Fibroblast of skin of abdomen (primary cell): ENCODE data around the gene SLC9A4.
A peak's percentile ranks its signal among the peaks of the same experiment; 100 is the strongest.

ENCODE experiments used
- DNase-seq: peaks from one replicate; pipeline ENCODE4 v3.0.0-alpha.2; 2013

The SLC9A4 gene

DNA sequence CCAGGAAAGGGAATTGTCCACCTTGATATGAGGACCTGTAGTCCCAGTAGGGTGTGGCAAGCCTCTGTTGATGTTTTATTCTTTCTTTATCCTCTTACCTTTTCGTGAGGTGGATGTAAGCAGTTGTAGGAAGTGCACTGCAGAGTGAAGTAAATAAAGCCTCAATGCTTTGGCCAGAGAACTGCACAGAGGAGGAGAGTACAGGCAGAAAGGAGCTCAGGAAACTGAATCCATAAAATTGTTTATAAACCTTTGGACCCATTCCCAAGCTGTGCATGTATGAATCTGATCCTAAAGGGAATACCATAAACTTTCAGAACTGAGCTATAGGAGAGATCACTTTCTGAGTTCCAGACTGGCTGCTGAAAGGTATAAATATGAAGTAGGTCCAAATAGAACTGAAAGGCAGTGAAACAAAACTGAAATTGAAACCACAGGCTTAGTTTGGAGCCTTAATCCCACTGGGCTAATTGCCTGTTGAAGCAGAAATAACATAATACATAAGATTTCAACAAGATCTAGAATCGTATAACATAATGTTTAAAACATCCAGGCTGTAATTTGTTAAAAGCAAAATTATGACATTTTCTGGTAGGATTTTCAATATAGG, 17.9 kb upstream of the SLC9A4 start:
- no peak for DNase-seq

DNA sequence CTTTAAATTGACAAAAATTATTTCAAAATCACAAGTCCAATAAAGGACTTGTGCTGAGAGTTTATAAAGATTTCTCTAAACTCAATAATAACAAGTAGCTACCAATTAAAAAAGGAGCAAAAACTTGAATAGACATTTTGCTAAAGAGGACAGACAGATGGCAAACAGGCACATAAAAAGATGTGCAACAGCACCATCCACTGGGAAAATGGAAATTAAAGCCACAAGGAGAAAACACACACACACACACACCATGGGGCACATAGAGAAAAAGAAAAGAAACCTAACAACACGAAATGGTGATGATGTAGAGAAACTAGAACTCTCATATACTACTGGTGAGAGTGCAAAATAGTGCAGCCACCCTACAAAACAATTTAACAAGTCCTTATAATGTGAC, 12.6 kb upstream of the SLC9A4 start:
- DNase-seq = no peak

DNA sequence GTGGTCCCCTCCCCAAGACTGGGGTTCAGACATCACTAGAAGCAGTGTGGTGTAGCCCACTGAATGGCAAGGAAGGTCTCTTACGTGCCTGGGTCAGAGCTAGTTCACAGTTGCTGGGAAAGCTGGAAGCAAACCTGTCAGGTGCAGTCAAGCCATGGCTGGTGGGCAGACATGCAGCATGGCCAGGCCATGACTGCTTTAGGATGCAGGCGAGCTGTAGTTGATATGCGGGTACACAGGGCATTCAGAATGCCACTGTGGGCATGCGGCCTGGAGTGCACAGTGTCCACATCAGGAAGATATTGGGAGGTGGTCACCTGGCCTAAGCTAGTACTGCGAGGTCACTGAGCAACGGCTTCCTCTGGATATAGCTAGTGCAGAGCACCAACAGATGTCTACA, 11.8 kb upstream of the SLC9A4 start:
- DNase-seq = no peak

DNA sequence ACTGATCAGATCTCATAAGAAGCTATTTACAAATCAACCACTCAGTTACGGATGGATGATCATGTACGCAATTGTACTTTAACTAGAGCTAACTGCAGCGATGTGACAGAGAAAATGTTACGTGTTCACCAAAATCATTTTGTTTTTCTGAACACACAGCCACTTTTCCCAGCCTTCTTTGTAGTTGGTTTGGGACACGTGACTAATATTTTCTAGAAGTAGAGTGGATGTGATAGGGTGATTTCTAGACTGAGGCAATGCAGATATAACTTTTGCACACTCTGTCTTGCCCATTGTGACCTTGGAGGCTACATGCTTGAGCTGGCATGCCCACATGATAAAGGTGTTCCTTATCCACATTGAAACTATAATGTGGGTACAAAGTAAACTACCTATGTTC, 9.9 kb upstream of the SLC9A4 start:
- no peak for DNase-seq

DNA sequence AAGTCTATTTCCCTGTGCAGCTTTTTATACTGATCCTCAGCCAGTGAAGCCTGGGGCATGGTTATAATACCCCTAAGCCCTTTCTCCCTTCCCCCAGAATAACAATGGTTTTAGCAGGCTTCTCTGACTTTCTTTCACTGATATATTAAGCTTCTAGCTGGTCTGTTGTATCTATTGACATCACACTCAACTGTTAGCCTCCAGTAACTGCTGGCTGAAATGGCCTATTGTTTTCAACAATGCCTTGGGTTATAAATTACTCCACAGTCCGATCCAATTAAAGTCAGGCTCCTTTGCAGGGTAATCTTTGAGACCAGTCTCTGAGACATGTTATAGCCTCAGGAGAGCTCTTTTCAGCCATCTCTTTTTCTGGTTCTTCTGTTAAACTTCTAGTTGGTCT, 2.9 kb upstream of the SLC9A4 start:
- no peak for DNase-seq

DNA sequence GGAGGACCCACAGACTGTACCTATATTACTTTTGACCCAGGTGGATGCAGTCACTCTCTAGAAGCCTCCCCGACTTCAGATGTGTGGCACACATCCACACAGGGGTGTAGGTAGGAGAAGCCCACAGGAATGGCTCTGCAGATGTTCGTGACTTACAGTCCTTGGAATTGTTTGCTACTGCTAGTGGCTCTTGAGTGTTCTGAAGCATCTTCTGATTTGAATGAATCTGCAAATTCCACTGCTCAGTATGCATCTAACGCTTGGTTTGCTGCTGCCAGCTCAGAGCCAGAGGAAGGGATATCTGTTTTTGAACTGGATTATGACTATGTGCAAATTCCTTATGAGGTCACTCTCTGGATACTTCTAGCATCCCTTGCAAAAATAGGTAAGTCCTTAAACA, 605 bp downstream of the SLC9A4 start:
- DNase-seq = no peak

DNA sequence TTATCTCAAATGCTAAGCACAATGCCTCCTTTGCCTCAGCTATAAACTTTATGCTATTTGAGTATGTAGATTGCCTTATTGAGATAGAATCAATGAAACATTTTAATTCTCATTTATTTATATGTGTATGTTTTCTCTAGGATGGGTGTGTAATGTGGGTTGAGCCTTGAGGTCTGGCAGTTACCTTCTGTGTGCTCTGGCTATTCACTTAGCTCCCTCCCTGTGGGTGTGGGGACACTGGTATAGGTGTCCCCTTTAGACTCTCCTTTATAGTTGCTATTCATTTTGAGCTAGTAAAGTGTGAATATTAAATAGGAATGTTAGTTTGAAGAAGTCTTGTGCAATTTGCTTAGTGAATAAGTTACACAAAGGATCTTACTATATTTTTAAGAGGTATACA, 1.8 kb downstream of the SLC9A4 start:
- DNase-seq = no peak

DNA sequence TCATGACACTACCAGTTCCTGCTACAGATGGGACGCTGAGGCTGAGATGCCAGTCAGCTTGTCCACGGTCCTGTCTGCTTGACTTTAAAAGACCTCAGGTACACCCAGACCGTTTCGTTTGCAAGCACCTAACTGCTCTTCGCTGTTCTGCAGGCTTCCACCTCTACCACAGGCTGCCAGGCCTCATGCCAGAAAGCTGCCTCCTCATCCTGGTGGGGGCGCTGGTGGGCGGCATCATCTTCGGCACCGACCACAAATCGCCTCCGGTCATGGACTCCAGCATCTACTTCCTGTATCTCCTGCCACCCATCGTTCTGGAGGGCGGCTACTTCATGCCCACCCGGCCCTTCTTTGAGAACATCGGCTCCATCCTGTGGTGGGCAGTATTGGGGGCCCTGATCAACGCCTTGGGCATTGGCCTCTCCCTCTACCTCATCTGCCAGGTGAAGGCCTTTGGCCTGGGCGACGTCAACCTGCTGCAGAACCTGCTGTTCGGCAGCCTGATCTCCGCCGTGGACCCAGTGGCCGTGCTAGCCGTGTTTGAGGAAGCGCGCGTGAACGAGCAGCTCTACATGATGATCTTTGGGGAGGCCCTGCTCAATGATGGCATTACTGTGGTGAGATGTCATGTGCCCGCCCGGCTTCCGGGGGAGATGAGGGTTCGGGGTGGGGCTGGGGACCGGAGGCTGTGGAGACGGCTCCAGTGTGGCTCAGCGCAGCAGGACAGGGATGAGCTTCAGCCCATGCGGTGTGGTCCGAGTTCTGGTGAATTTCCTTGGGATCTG, 5.9 kb downstream of the SLC9A4 start:
- no peak for DNase-seq

DNA sequence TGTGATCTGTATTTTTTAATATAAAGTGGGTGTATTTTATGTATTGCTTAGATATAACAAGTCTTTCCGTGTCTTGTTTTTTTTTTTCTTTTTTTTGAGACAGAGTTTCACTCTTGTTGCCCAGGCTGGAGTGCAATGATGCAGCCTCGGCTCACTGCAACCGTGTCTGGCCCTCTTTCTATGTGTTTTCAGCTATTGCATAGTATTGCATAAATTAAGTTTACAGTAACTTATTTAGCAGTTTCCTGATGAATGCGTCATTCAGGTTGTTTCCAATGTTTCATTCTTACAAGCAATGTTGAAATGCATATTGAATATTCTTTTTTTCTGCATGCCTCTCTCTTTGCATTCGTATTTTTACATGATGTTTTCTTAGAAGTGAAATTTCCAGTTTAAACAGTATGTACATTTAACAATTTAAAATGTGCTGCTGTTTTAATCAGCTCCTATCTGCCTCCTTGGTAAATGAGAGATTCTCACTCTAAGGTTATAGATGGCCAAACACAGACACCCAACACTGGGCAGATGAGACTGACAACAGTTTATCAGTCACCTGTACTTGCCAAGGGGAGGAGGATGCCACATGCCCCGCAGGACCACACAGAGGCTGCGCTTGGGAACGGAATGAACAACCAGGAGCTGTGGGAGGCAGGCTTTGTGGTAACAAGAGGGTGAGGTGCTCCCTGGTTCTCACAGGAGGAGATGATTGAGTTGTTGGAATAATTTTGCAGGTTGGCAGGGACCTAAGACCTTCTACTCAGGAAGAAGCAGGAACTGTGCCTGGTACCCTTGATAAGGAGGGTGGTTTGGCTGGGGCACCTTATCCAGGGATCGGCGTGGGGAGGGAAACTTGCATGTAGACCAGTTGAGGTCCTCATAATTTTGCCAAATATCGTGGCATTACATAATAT, 7.5 kb downstream of the SLC9A4 start:
- DNase-seq = no peak

DNA sequence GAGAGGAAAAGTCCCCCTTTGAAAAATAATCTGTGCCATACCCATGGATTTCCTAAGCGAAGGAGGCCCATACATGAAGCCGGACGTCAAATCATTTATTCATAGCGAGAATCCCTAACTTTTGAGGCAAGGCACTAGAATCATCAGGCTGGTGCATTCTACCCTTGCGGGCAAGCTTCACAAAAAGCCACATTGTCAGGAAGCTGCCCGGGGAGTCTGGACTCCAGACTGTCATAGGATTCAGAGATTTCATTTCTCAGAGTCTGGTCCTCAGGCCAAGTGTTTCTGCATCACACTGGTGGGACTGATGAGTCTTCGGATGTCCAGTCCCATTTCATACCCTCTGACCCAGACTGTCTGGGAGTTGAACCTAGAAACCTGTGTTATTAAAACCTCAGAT, 8.9 kb downstream of the SLC9A4 start:
- DNase-seq = no peak

DNA sequence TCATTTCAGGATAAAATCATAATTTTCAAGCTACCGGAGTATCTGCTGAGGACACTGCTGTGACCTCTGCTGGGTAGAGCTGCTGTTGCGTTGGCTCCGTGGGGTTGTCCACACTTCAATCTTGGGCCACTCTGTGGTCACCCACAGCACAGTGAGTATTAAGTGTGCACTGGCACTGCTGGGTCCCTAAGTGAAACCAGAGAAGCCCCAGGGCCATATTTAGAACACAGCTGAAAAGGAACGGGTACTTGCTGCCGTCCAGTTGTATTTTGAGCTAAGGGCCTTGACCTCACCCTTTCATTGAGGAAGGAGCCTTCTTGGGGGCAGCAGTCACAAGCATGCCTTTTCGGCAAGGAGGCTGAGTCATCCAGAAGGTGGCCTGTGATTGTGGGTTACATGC, 10.1 kb downstream of the SLC9A4 start:
- DNase-seq = no peak

DNA sequence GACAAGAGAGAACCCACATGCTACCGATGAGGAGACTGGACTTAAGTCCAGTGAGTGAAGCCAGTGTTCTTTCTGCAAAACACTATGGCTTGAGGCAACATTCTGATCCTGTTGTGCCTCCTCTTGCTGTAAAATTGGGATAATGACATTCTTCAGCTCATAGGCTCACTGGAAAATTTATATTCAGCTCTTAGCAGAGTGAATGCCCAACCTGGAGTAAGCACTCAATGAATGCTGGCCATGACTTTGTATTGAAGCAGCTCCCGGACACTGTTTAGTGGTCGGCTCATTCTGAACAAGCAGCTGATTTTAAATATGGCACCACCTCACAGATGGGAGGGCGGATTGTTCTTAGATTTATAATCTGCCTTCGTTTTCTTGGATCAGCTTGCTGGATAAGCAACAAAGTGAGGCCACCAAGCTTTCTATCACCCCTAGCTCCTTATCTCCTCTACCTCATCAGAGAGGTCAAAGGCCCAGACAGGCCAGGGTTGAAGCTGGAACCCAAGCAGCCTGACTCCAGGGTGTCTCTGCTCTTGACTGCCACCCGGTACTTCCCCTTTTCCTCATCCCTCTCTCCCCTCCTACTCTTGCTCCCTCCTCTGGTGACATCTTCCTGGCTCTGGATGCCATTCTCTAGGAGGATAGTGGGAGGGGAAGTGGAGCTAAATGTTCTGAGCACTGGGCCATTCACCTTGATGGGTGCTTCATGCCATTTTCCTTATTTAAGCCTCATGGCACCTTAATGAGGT, 11.5 kb downstream of the SLC9A4 start:
- no peak for DNase-seq

DNA sequence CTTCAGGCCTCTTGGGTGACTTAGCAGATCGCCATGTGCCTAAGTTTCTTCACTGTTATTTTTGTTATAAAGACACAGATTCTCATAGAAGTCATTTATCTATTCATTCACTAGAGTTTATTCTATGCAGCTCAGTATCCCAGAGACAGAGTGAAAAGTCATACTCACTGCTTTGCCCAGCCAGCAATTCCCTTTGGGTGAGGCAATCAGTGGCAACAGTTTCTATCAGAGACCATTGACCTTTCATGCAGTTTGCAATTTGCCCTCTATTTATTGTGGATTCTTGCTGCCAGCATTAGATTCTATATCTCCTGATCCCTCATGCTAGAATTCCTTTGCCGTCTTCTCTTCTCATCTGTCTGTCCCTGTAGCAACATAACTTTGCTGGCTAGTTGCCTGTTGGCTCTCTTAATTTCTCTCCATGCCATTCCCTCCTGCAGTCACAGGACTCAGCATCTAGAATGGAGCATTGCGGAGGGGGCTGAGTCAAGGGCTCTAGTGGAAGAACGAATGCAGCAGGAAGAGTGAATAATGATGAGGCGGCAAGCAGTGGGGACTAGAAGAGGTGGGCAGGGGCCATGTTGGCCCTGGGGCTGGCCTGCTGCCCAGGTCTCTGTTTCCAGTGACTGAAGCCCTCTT, 12.2 kb downstream of the SLC9A4 start:
- peak; percentile 4 for DNase-seq

DNA sequence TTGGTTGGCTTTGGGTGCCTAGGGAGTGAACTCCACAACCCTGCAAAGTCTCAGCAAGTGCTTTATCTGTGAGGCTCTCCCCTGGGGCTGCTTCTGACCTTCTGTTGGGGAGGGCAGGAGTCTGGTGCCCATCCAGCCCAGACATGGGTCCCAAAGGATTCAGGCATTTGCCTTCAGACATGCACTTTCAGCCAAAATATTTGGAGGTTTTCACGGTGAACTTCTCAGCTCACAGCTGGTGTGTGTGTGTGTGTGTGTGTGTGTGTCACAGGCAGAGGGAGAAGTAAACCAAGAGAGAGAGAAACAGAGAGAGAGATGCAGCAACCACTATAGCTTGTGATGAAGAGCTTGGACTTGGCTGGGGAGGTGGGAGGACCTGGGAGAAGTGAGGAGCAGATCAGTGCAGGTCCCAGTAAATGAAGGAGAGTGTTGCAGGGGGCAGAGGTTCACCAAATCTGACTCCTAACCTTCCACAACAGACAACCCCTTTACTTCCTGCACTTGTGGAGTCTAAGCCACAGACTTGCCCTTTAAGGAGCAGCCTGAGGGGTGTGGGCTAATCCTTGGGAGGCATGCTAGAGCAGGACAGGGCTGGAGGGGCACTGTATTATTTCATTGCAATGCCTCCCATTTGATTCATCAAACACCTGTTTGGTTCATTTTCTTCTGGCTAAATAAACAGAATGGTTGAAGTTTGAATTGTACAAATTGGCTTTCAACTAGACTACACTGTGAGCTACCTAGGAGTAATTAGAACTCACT, 14.1 kb downstream of the SLC9A4 start:
- DNase-seq = peak; percentile 8

DNA sequence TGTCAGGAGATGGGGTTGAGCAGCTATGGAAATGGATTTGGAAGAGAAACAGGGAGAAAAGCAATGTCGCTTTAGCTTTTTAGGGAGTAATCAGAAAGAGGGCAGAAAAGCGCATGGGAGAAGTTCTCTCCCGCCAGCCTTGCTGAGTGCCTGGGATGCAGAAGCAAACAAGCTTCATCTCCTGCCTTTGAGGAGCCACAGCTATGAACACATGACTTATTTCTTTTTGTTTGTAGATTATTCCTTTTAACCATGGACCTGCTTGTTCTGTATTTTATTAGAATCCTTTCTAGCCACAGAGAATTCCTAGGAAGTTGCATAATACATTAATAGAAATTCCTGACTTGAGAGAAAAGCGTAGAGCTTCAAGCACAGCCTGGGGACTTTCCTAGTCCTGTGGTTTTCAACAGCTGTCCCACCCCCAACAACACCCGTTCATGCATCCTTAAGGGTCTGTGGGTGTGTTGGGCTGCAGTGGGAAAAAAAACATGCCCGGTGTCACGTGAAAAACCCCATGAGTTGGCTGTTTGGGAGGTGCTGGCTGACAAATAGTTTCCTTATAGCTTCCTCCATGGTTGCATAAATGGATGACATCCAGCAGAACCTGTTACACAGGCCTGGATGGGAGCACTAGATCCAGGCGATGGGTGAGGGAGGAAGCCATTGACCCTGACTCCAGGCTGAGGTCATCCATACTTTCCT, 14.9 kb downstream of the SLC9A4 start:
- DNase-seq = peak; percentile 96

DNA sequence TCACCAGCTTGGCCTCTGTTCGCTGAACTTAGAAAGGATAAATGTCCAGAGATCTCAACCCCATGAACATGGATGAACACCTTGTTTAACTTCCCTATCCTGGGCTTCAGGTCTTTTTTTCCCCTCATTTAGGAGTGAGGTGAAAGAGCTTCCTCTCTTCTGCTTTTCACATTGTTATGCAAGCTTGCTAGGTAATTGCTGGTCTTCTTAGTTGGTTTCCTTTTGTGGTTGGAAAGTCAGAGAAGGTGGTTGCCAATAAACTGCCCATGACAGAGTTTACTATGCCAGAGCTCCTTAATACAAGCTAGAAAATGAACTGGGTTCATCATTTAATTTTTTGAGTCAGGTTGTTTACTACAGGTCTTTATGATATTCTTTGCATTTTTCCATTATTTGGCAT, 16.6 kb downstream of the SLC9A4 start:
- no peak for DNase-seq

DNA sequence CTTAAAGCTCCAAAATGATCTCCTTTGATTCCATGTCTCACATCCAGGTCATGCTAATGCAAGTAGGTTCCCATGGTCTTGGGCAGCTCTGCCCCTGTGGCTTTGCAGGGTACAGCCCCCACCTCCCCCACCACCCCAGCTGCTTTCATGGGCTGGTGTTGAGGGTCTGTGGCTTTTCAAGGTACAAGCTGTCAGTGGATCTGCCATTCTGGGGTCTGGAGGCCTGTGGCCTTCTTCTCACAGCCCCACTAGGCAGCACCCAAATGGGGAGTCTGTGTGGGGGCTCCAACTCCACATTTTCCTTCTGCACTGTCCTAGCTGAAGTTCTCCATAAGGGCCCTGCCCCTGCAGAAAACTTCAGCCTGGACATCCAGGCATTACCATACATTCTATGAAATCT, 19.0 kb downstream of the SLC9A4 start:
- no peak for DNase-seq

DNA sequence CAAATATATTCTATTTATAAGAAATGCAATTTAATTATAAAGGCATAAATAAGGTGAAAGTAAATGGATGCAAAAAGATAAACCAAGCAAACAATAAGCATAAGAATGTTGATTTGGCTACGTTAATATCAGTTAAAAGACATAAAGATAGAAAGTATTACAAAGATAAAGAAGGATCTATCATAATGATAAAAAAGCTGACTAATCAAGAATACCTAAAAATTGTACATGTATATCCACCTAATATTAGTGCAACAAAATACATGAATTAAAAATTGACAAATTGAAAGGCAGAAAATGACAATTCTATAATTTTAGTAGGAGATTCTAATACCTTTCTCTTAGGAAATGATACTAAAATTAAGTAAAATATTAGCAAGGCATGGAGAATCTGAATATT, 21.5 kb downstream of the SLC9A4 start:
- no peak for DNase-seq

DNA sequence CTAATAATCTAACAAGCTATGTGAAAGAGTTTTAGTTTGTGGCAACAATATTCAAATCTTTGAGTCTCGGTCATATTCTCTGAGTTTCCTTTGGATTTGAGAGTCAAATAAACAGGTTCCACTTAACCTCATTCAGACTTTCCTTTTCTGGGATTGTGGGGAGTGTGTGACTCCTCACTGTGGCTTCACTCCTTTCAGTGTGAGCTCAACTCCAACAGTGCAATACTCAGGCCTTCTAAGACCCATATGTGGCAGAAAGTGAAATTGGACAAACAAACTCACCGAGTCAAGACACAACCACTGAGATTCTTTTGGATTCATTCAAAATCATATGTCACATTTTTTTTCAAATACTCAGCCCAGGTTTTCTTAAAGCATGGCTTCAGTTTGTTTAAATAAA, 25.4 kb downstream of the SLC9A4 start:
- DNase-seq = no peak

DNA sequence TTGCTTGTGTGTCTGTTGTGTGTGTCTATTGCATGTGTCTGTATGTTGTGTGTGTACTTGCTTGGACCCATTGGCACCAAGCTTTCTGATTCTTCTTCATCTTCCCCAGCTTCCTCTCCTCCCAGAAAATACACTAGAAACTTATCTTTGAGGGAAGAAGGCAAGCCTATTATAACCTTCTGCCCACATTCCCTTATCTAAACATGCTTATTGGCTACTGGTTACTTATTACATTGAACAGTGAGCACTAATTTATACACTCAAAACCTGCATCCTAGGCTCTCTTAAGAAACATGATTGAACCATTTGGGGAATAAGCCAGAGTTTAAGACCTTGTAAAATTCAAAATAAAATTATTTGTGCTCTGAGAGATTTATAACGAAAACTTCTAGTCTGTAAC, 26.5 kb downstream of the SLC9A4 start:
- DNase-seq = no peak

DNA sequence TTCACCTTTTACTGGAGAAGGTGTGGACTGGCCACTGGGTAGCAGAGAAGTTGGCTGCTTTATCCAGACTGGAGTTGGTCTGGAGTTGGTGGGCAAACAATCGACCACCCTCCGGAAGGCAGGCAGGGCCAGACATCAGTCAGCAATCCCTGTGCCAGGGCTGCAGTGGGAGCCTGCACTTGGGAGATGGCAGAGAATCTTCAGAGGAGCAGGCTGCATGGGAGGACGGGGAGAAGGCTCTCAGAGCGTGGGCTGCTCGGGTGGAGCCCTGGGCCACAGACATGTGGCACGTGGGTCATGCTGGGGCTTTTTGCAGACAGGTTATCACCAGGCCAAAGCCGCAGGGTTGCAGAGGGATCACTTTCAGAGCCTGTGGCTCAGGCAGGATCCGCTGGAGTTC, 29.6 kb downstream of the SLC9A4 start:
- DNase-seq = no peak
